Keratinocyte (primary cell): Measurements from ENCODE around the gene BCL7A. TPM values are rescaled to one million over a fixed set of nuclear protein-coding genes. Genes with fewer than 3 reads are reported as not detected.

Source experiments
- DNase-seq: peaks from one replicate; pipeline ENCODE4 v3.0.0-alpha.2; 2011; ENCODE audit warnings: low read depth, missing footprints, low spot score
- FAIRE-seq: peaks from 2 replicates; lab custom pipeline; 2011; peaks lifted over from hg19 to GRCh38; lab: Jason Lieb, UNC
- H2AFZ ChIP-seq: 2 replicates; pipeline ENCODE4 v1.6.0; 2012; ENCODE audit warnings: low read length, control low read depth, inconsistent platforms; ENCODE audit not compliant: control insufficient read depth
- H3K27ac ChIP-seq: 2 replicates; pipeline ENCODE4 v1.5.1; 2011; ENCODE audit warnings: low read length; ENCODE audit not compliant: control insufficient read depth, insufficient read depth
- H3K27me3 ChIP-seq: 3 replicates; pipeline ENCODE4 v1.6.0; 2011; ENCODE audit warnings: low read length; ENCODE audit not compliant: control insufficient read depth, insufficient read depth; ENCODE audit errors: extremely low read depth
- H3K36me3 ChIP-seq, 2 experiments: 2 replicates in 1 of 2; 3 replicates in 1 of 2; pipeline ENCODE4 v1.5.1; 2011; ENCODE audit warnings: low read length in 2 of 2, mild to moderate bottlenecking in 1 of 2; ENCODE audit not compliant: control insufficient read depth in 2 of 2, insufficient read depth in 2 of 2; ENCODE audit errors: extremely low read depth in 1 of 2
- H3K4me1 ChIP-seq: 3 replicates; pipeline ENCODE4 v1.5.1; 2011; ENCODE audit warnings: low read length; ENCODE audit not compliant: control insufficient read depth, insufficient read depth; ENCODE audit errors: extremely low read depth
- H3K4me2 ChIP-seq: 3 replicates; pipeline ENCODE4 v1.6.0; 2011; ENCODE audit warnings: low read depth, low read length; ENCODE audit not compliant: control insufficient read depth, insufficient read depth; ENCODE audit errors: extremely low read depth
- H3K4me3 ChIP-seq, 3 experiments: fragments of 200-600 bp in 1 of 3; sonication (generic) in 1 of 3; 2 replicates in 2 of 3; 3 replicates in 1 of 3; pipeline ENCODE4 v1.5.1; 2011 to 2016; ENCODE audit warnings: low read length in 3 of 3, mild to moderate bottlenecking in 3 of 3, control low read depth in 2 of 3, inconsistent platforms in 1 of 3, low read depth in 1 of 3, mixed read lengths in 1 of 3, mixed run types in 1 of 3, moderate library complexity in 1 of 3; ENCODE audit not compliant: control insufficient read depth in 2 of 3, insufficient read depth in 2 of 3; ENCODE audit errors: extremely low read depth in 1 of 3
- H3K79me2 ChIP-seq: 2 replicates; pipeline ENCODE4 v1.6.0; 2012; ENCODE audit warnings: low read length; ENCODE audit not compliant: control insufficient read depth, insufficient read depth
- H3K9ac ChIP-seq: 3 replicates; pipeline ENCODE4 v1.6.0; 2011; ENCODE audit warnings: low read length; ENCODE audit not compliant: control insufficient read depth, insufficient read depth; ENCODE audit errors: extremely low read depth
- H3K9me1 ChIP-seq: 3 replicates; pipeline ENCODE4 v1.6.0; 2011; ENCODE audit warnings: low read length; ENCODE audit not compliant: control insufficient read depth, insufficient read depth; ENCODE audit errors: extremely low read depth
- H3K9me3 ChIP-seq: 2 replicates; pipeline ENCODE4 v1.5.1; 2012; ENCODE audit warnings: low read depth, low read length; ENCODE audit not compliant: control insufficient read depth
- H4K20me1 ChIP-seq: 3 replicates; pipeline ENCODE4 v1.6.0; 2011; ENCODE audit warnings: low read length; ENCODE audit not compliant: control insufficient read depth, insufficient read depth; ENCODE audit errors: extremely low read depth
- CTCF ChIP-seq, 3 experiments: IDR thresholded peaks in 1 of 3; conservative IDR thresholded peaks in 1 of 3; optimal IDR thresholded peaks in 1 of 3; 2 replicates in 2 of 3; 3 replicates in 1 of 3; pipeline versions ENCODE3 to v1.5.1; 2011; ENCODE audit warnings: low read length in 3 of 3, mild to moderate bottlenecking in 3 of 3, moderate library complexity in 2 of 3, control low read depth in 1 of 3, inconsistent platforms in 1 of 3; ENCODE audit not compliant: insufficient read depth in 2 of 3; ENCODE audit errors: extremely low read depth in 1 of 3
- EZH2 ChIP-seq: IDR thresholded peaks from one replicate; pipeline ENCODE4 v1.6.1; 2012; ENCODE audit warnings: inconsistent platforms, mild to moderate bottlenecking, low read length, moderate library complexity
- dilution Hi-C: fragments of 300-500 bp; cut with MboI; formaldehyde crosslinking; loops from one replicate; pipeline ENCODE4 v1.7.0; 2020; ENCODE audit warnings: low sequenced_read_pairs; ENCODE audit not compliant: extremely low pct_ligation_motif_present
- polyA plus RNA-seq, 5 experiments: library from polyadenylated mRNA; depleted of rRNA in 3 of 5; stranded (reverse) in 3 of 5; stranded (forward) in 1 of 5; unstranded in 1 of 5; fragments of >200 nt; gene quantifications; 1 replicate in 1 of 5; 2 replicates in 3 of 5; 3 replicates in 1 of 5; pipeline versions ENCODE4 v1.2.1 to v1.2.3, GENCODE V29; 2011 to 2012; ENCODE audit warnings: missing spikeins in 2 of 5, low read depth in 1 of 5, low replicate concordance in 1 of 5

The BCL7A gene
- polyA plus RNA-seq, 1 donor (not counting 4 experiments of a cell fraction or from before 2014, with no cell fraction given): 12.8 TPM

- no peaks in the 10 kb centered on the region for H3K9me1 ChIP-seq
- no peak overlapping the region for H3K27ac ChIP-seq
- H3K9ac ChIP-seq: no peak overlapping the region
- no peaks in the 10 kb centered on the region for H3K9me3 ChIP-seq
- H3K79me2 ChIP-seq: no peaks in the 10 kb centered on the region
- no peaks in the 10 kb centered on the region for H4K20me1 ChIP-seq
- peaks cover 11 to 25% of the 10 kb centered on the region in 2 experiments for H3K36me3 ChIP-seq
- no peaks in the 10 kb centered on the region for H3K27me3 ChIP-seq
- H3K4me2 ChIP-seq: no peak overlapping the region
- H3K4me1 ChIP-seq: no peaks in the 10 kb centered on the region
- DNase-seq: no peak
- TF ChIP-seq EZH2 (no peak), CTCF (optimal IDR thresholded peaks at IDR 0.05 in 1 of 3, IDR thresholded peaks at IDR 0.05 in 1 of 3, conservative IDR thresholded peaks at IDR 0.05 in 1 of 3; ENCODE audit: extremely low read depth in 1 of 3, insufficient read depth in 2 of 3, low read length in 3 of 3) (no peak)
- H2AFZ ChIP-seq: no peak overlapping the region
- dilution Hi-C loops: no loop called here
- no peak overlapping the region for H3K4me3 ChIP-seq
- no peak for FAIRE-seq
Observed at GRCh38 chr12:122048151-122048550, 26.5 kb downstream of the BCL7A start.

- dilution Hi-C loops: no loop called here
- no peak overlapping the region for H3K4me2 ChIP-seq
- TF ChIP-seq CTCF (optimal IDR thresholded peaks at IDR 0.05 in 1 of 3, IDR thresholded peaks at IDR 0.05 in 1 of 3, conservative IDR thresholded peaks at IDR 0.05 in 1 of 3; ENCODE audit: extremely low read depth in 1 of 3, insufficient read depth in 2 of 3, low read length in 3 of 3) (no peak), EZH2 (no peak)
Observed at GRCh38 chr12:122049827-122050226, 28.1 kb downstream of the BCL7A start.

More at GRCh38 chr12:122049827-122050226, 28.1 kb downstream of the BCL7A start:
- Histone ChIP-seq H3K4me3 (no peak overlapping the region), H3K79me2 (no peaks in the 10 kb centered on the region), H3K27me3 (no peaks in the 10 kb centered on the region), H3K27ac (no peak overlapping the region), H2AFZ (no peak overlapping the region), H3K9me1 (no peaks in the 10 kb centered on the region), H3K9me3 (no peaks in the 10 kb centered on the region), H3K4me1 (no peaks in the 10 kb centered on the region), H3K9ac (no peak overlapping the region), H3K36me3 (peaks cover 10 to 19% of the 10 kb centered on the region in 2 experiments), H4K20me1 (peaks cover 4% of the 10 kb centered on the region)
- DNase-seq (no peak), FAIRE-seq (no peak)
